Activated B cell treated with CpG ODN at 0.5 μM for 24 hours (primary cell): Measurements from ENCODE around the gene CERS6. TPM values are rescaled to one million over a fixed set of nuclear protein-coding genes. Genes with fewer than 3 reads are reported as not detected.
A peak's percentile ranks its signal among the peaks of the same experiment; 100 is the strongest.

Experiments
- ATAC-seq: fragments of 200-7000 bp; cut with Tn5 transposase; one replicate; pipeline ENCODE4 v1.10.0; 2021; ENCODE audit warnings: low read depth, mild to moderate bottlenecking, moderate library complexity
- CTCF ChIA-PET: fragments of 350-600 bp; sonication (Branson Sonifier 250); formaldehyde crosslinking; loops from one replicate; lab custom pipeline; 2021; ENCODE audit warnings: antibody characterized with exemption; lab: Charles Lee
- POLR2A ChIA-PET: fragments of 350-600 bp; sonication (Branson Sonifier 250); formaldehyde crosslinking; loops from one replicate; lab custom pipeline; 2021; ENCODE audit warnings: antibody characterized with exemption; lab: Charles Lee
- DNase-seq: peaks from one replicate; pipeline ENCODE4 v3.0.0; 2022
- H3K27ac Mint-ChIP-seq: one replicate; pipeline ENCODE4 v1.8.0; 2020; ENCODE audit warnings: mixed read lengths
- H3K27me3 Mint-ChIP-seq: one replicate; pipeline ENCODE4 v1.8.0; 2021; ENCODE audit warnings: mixed read lengths
- H3K36me3 Mint-ChIP-seq: one replicate; pipeline ENCODE4 v1.8.0; 2021; ENCODE audit warnings: low read depth, mixed read lengths
- H3K4me1 Mint-ChIP-seq: one replicate; pipeline ENCODE4 v1.8.0; 2021; ENCODE audit warnings: mixed read lengths
- H3K4me3 Mint-ChIP-seq: one replicate; pipeline ENCODE4 v1.8.0; 2020; ENCODE audit warnings: mild to moderate bottlenecking, mixed read lengths
- H3K9me3 Mint-ChIP-seq: one replicate; pipeline ENCODE4 v1.8.0; 2020; ENCODE audit warnings: mixed read lengths
- CTCF ChIP-seq: fragments of 200-600 bp; IDR thresholded peaks from one replicate; pipeline ENCODE4 v1.8.0; 2022; ENCODE audit warnings: antibody characterized with exemption, mild to moderate bottlenecking
- intact Hi-C: fragments of 100-400 bp; cut with micrococcal nuclease; formaldehyde crosslinking; loops from one replicate; pipeline ENCODE4 v1.15.1; 2024
- total RNA-seq: library from RNA; stranded (reverse); gene quantifications from 2 replicates; pipeline ENCODE4 v1.2.3, GENCODE V29; 2022

The CERS6 gene
- total RNA-seq, 1 donor from 2014 or later: 5.3 TPM

- TF ChIP-seq CTCF: no peak
- ChIA-PET POLR2A (interaction anchor here (0.7 kb wide), 1 partner anchor 305 kb away, joined by 4 read pairs; no protein-coding TSS in a partner anchor), CTCF (no interaction called here)
- H3K4me3 Mint-ChIP-seq: no peak overlapping the region
- intact Hi-C loops: loop anchor here (5.0 to 10.0 kb wide), 3 partner anchors 184 to 464 kb away; partner anchors contain the start of genes SPC25 and STK39
- ATAC-seq: no peak
- no peak overlapping the region for H3K27ac Mint-ChIP-seq
- no peak for DNase-seq
- no peaks in the 10 kb centered on the region for H3K27me3 Mint-ChIP-seq
- H3K4me1 Mint-ChIP-seq: peaks cover 20% of the 10 kb centered on the region
- H3K36me3 Mint-ChIP-seq: no peaks in the 10 kb centered on the region
- H3K9me3 Mint-ChIP-seq: no peaks in the 10 kb centered on the region
Measured at GRCh38 chr2:168710754-168711467, 254.8 kb downstream of the CERS6 start.

GRCh38 chr2:168712053-168712452, 256.0 kb downstream of the CERS6 start:
- ATAC-seq: peak; percentile 97
- POLR2A ChIA-PET: interaction anchor here (0.8 kb wide), 1 partner anchor 222 kb away, joined by 3 read pairs; no protein-coding TSS in a partner anchor
- H3K4me3 Mint-ChIP-seq: peak overlapping the region; percentile 32

GRCh38 chr2:168713325-168713724, 257.3 kb downstream of the CERS6 start:
- Mint-ChIP-seq H3K27me3 (no peaks in the 10 kb centered on the region), H3K27ac (no peak overlapping the region), H3K9me3 (no peaks in the 10 kb centered on the region), H3K36me3 (peaks cover 4% of the 10 kb centered on the region), H3K4me1 (peaks cover 20% of the 10 kb centered on the region), H3K4me3 (no peak overlapping the region)
- ChIA-PET POLR2A (no interaction called here), CTCF (no interaction called here)
- intact Hi-C loops: loop anchor here (2.0 to 10.0 kb wide), 4 partner anchors 181 to 466 kb away; partner anchors contain the start of genes CERS6, SPC25 and STK39
- TF ChIP-seq CTCF: no peak
- ATAC-seq (no peak), DNase-seq (no peak)

More at GRCh38 chr2:168712053-168712452, 256.0 kb downstream of the CERS6 start:
- Mint-ChIP-seq H3K4me1 (peaks cover 20% of the 10 kb centered on the region), H3K36me3 (no peaks in the 10 kb centered on the region), H3K27ac (peak overlapping the region; percentile 72), H3K27me3 (no peaks in the 10 kb centered on the region), H3K9me3 (no peaks in the 10 kb centered on the region)
- CTCF ChIA-PET: interaction anchor here (0.7 to 1.0 kb wide), 3 partner anchors 24 to 365 kb away, joined by 3 to 4 read pairs (median 3); no protein-coding TSS in a partner anchor
- intact Hi-C loops: loop anchor here (1.0 to 10.0 kb wide), 6 partner anchors 10 to 465 kb away; partner anchors contain the start of genes CERS6, SPC25 and STK39
- no peak for TF ChIP-seq CTCF
- DNase-seq: no peak

- no peak for ATAC-seq
- Mint-ChIP-seq H3K27me3 (no peaks in the 10 kb centered on the region), H3K27ac (no peak overlapping the region), H3K4me3 (no peak overlapping the region), H3K4me1 (peaks cover 17% of the 10 kb centered on the region), H3K9me3 (no peaks in the 10 kb centered on the region), H3K36me3 (peaks cover 12% of the 10 kb centered on the region)
- no peak for DNase-seq
- CTCF ChIA-PET: no interaction called here
- intact Hi-C loops: loop anchor here (10.0 kb wide), 2 partner anchors 179 to 209 kb away; partner anchors contain the start of gene SPC25
- TF ChIP-seq CTCF: no peak
- POLR2A ChIA-PET: no interaction called here
Measured at GRCh38 chr2:168715849-168716248, 259.8 kb downstream of the CERS6 start.

- H3K4me1 Mint-ChIP-seq: peaks cover 14% of the 10 kb centered on the region
- POLR2A ChIA-PET: no interaction called here
- no peak for TF ChIP-seq CTCF
- H3K27me3 Mint-ChIP-seq: no peaks in the 10 kb centered on the region
- ATAC-seq (no peak), DNase-seq (no peak)
- CTCF ChIA-PET: no interaction called here
- H3K36me3 Mint-ChIP-seq: peaks cover 12% of the 10 kb centered on the region
- H3K27ac Mint-ChIP-seq: no peak overlapping the region
- no peak overlapping the region for H3K4me3 Mint-ChIP-seq
- intact Hi-C loops: loop anchor here (10.0 kb wide), 2 partner anchors 178 to 208 kb away; partner anchors contain the start of gene SPC25
- H3K9me3 Mint-ChIP-seq: no peaks in the 10 kb centered on the region
Measured at GRCh38 chr2:168716839-168717238, 260.8 kb downstream of the CERS6 start.
